Measurements from ENCODE around the gene CD79B.

Gene CD79B

DNA sequence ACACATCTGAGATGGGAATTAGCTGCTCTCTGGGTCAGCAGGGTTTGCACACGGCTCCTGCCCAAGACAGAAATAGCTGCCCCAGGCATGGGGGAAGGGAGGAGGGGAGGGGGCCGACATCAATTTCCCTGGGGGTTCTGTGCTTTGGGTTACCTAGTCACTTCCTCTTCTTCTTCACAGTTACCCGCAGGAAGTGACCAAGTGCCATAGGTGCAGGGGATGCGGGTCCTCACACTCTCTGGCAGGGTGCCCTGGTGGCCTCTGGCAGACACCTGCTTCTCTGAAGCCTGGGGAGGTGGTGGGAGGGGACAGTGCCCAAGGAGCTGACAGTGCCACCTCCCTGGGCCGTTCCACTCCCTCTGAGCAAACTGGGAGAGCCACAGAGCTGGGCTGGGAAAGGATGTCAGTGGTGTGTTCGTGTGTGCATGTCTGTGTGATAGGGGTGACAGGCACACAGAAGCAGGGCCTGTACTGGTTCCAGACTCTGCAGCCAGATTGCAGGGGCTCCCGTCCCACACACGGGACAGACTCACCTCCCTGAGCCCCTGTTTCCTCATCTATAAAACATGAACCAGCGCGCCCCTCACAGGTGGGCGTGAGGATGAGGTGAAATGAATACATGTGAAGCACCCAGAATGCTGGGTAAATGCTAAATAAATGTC, 22.4 kb upstream of the CD79B start:
- DNase-seq (ENCODE audit: low read depth, low spot score) = no peak

DNA sequence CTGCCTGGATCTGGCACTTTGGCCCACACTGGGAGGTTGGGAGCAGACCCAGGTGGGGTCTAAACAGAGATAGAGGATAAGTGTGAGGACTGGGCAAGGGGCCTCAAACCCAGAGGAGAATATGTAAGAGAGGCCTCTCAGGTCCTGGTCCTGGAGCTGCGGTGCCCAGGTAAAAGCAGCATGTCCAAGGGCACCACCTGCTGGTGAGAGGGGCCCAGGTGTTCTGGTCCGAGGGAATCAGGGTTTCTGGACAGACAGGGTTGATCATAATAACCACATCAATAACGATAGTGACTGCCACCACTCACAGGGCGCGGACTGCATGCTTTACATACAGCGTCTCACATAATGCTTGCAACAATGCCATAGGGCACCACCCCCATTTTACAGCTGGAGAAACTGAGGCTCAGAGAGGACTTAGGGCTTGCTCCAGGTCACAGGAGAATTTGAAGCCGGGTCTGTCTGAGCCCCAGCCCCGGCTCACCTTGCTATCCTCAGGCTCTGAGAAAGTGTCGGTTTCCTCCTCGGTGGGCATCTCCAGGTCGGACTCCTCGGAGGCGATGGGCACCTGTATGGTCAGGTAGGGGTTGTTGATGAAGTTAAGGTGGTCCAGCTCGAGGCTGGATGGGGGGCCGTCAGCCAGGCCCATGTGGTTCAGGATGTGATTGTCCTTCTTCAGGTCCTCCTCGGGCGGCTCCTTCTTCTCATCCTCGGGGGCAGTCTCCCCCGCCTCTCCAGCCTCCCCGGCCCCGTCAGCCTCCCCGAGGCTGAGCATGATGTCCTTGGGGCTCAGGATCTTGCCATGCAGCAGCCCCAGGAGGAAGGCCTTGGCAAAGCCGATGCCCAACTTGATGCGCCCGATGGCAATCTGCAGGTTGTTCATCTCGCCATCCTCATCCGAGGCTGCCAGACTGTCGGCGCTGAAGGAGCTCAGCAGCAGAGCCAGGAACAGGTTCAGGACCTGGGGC, 19.1 kb upstream of the CD79B start:
- DNase-seq (ENCODE audit: low read depth, low spot score) = no peak

- DNase-seq (ENCODE audit: low read depth, low spot score) = no peak
These were observed 17.6 kb upstream of the CD79B start for GRCh38 chr17:63949576-63950250.

GRCh38 chr17:63948521-63948920, 16.4 kb upstream of the CD79B start:
- no peak for DNase-seq (ENCODE audit: low read depth, low spot score)

DNA sequence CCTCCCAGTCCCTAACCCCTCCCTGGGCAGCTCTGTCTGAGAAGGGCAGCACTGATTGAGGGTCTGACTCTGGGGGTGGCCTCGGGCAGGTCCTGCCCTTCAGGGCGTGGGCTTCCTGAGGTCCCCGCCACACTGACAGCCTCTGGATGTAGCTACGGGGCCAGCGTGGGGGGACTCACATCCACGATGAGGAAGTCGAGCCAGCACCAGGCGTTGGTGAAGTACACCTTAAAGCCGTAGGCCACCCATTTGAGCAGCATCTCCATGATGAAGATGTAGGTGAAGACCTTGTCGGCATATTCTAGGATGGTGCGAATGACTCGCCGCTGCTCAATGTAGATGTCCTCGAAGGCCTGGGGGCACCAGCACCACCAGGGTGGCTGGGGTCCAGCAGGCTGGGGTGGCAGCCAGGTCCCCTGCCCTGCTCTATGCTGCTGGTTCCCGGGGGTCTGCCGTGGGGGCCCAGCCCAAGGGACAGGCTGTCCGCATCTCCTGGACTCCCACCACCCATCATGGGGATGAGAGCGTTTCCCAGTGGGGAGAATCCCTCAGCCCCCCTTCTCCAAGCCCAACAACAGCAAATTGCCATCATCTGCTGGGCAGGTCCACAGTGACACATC, 15.7 kb upstream of the CD79B start:
- no peak for DNase-seq (ENCODE audit: low read depth, low spot score)

DNA sequence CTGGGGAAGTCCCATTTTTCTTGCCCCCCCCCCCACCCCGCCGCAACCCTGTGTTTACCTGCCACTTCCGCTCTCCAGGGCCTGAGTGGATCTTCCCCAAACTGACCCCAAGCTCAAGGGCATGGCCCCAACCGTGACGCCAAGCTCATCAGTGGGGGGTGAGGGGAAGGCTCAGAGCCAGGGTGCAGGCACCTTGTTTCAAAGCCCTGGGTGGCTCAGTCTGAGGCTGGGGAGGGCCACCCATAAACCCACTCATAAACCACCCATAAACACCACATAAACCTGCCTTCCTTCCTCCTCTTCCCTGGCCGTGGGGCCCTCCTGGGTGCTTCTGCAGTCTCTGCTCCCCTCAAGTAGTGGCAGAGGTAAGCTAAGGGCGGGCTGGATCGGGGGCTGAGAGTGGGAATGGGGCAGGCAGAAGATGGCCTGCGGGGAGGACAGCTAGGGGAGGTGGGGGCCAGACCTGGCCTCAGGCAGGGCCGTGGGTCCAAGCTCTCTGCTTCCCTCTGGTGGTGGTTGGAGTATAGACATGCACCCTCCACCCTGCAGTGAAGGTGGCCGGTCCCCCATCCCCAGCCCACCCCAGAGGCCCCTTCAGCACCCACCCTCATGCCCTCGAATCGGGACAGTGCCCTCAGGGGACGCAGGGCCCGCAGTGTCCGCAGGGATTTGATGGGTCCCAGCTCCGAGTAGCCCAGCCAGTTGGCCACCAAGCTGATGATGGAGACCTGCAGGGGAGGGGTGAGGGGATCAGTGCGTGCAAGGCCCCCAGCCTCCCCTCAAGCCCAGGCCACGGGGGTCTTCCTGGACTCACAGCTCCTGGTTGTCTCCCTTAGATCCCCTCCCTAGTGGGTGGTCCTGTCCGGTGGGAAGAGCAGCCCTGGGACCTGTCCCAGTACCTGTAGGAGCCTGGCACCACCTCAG, 14.6 kb upstream of the CD79B start:
- no peak for DNase-seq (ENCODE audit: low read depth, low spot score)

DNA sequence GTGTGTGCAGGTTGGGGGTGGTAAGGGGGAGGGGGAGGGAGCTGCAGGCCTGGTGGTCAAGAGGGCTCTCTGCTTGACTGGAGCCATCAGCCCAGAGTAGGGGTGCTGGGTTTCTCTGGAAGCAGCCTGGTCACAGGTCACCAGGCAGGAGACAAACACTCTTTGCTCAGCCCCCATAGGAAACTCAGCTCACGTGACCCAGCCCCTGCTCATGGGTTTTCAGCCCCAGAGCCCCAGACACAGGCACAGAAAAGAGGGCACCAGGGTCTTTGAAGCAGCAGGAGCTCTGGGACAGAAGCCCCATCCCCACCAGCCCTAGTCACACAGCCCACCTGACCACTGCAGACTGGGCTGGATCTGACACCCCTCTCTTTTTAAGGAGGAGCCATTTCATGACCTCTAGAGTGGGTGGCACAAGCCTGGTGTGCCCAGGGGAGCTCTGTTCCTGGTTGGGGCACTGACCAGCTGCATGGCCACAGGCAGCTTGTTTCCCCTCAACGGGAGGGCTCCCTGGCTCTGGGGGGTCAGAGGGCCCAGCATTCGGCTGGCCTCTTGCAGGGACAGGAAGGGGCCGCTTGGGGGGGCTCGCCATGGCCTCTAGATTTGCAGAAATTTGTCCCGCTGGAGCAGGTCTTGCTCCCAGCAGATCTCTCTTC, 13.8 kb upstream of the CD79B start:
- no peak for DNase-seq (ENCODE audit: low read depth, low spot score)

GRCh38 chr17:63944736-63945499, 12.8 kb upstream of the CD79B start:
- no peak for DNase-seq (ENCODE audit: low read depth, low spot score)

DNA sequence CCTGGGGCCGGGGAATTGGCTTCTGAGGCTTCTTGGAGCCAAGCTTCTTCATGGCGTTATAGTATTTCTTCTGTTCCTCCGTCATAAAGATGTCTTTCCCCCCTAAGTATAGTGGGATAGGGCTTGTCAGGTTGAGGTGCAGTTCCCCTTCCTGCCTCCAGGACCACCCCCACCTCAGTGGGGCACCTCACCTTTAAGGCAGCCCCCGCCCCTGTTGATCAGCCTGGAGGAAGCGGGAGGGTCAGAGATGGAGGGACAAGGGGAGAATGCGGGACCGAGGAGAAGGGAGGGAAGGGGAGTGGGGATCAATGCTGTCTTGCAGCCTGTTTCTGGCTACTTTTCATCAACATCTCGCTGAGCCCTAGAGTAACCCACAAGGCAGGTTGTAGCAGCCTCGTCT, 11.6 kb upstream of the CD79B start:
- DNase-seq (ENCODE audit: low read depth, low spot score) = no peak

DNA sequence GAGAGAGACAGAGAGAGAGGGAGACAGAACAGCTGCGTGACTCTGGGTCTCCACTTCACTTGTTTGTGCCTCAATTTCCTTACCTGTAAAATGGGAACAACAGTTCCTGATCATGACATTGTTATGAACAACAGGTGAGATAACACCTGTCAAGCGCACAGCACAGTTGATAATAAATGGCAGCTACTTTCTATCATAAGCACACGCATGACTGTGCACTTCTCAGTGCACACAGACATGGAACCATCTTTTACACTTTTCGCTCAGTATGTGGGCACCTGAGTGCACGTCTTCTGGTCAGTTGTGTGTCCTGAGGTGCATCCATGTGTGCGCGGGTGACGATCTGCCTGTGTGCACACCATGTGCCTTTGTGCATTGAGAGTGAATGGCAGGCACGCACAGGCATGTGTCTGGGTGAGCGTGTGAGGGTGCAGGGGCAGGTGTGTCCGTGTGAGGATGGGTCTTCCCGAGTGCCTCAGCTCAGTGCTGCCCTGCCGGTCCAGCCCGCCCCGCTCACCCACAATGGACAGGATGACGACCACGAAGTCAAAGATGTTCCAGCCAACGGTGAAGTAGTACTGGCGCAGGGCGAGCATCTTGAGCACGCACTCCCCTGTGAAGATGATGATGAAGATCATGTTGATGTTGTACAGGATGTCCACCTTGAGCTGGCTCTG, 10.3 kb upstream of the CD79B start:
- no peak for DNase-seq (ENCODE audit: low read depth, low spot score)

GRCh38 chr17:63941751-63942150, 9.6 kb upstream of the CD79B start:
- DNase-seq (ENCODE audit: low read depth, low spot score) = no peak

DNA sequence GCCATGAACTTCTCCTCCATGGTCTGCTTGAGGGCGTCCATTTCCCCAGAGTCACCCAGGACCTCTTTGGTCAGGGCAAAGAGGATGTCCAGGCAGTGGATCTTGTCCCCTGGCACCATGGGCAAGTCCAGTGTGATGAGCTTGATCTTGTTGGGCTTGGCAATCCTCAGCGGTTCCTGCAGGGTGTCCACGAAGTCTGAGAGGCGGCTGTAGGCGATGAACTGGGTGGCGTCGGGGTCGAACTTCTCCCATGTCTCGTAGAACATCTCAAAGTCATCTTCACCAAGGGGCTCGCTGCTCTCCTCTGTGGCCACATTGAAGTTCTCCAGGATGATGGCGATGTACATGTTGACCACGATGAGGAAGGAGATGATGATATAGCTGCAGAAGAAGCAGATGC, 9.0 kb upstream of the CD79B start:
- DNase-seq (ENCODE audit: low read depth, low spot score) = no peak

DNA sequence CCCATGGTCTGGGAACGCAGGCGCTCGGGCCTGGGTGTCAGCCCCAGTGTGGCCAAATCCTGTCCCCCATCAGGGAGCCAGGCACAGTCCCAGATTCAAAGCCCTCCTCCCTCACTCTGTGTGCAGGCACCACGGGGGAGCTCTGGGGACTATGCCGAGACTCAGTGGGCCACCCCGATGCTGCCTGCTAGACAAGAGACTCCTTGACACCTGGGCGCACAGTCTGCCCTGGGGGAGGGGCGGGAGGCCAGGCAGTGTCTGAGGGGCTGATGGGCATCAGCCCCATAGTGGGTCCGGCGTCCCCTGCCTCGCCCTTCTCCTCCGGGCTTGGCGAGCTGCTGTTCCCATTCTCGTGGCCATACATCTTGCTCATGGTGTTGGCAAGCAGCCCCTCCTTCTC, 8.5 kb upstream of the CD79B start:
- no peak for DNase-seq (ENCODE audit: low read depth, low spot score)

DNA sequence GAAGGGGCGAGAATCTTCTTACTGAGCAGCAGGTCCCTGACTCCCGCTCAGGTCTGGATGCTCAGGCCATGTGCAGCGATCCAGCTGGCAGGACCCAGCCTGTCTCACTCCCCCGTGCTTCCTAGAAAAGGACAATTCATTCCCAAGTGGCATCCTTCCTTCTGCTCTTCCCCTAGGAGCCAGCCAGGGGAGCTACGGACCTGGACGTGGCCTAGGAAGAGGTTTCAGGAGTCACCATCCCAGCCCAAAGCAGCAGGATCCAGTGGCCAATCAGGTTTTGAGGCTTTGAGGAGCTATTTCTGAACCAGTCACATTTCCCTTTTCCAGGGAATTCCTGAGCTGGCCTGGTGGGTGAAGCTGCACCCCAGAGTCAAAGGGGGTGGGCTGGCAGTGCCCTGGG, 7.8 kb upstream of the CD79B start:
- DNase-seq (ENCODE audit: low read depth, low spot score) = no peak

GRCh38 chr17:63939401-63939800, 7.3 kb upstream of the CD79B start:
- DNase-seq (ENCODE audit: low read depth, low spot score) = no peak

- no peak for DNase-seq (ENCODE audit: low read depth, low spot score)
These were observed 5.8 kb upstream of the CD79B start for GRCh38 chr17:63937920-63938319.

GRCh38 chr17:63937319-63937718, 5.2 kb upstream of the CD79B start:
- no peak for DNase-seq (ENCODE audit: low read depth, low spot score)

GRCh38 chr17:63934183-63935112, 2.3 kb upstream of the CD79B start:
- no peak for DNase-seq (ENCODE audit: low read depth, low spot score)
